TTC549 (cell line): ENCODE data around the gene HOXD12.

ENCODE experiments used
- FAIRE-seq: peaks from 2 replicates; lab custom pipeline; 2012; peaks lifted over from hg19 to GRCh38; lab: Jason Lieb, UNC

Gene HOXD12

GRCh38 chr2:176081376-176081836 lies 18.2 kb upstream of the HOXD12 start:
- no peak for FAIRE-seq

DNA sequence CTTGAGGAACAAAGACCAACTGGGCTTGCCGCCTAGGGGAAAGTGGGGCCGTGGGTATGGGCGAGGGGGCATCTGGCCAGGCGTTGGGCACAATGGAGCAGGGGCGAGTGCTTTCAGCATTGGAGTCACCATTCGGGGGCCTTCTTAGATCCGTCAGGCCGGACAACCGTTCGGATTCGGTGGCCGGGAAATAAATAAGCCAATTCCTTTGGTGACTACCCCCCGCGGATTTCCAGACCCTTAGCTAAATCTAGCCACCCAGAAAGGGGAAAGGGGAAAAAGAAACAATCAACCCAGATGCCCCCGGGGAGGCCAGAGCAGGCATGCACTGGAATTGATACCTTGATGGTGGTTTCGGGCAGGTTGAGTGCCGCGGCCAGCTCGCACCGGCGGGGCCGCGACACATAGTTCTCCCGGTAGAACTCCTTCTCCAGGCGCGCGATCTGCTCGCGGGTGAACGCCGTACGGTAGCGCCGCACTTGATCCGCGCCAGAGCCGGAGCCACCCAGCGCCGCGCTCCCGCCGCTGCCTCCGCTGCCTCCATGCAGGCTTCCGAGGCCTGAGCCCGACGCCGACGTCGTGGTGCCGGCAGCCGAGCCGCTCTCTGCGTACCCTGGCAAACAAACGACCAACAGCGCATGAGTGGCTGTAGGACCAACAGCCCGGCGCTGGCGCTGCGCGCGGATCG lies 17.6 kb upstream of the HOXD12 start:
- FAIRE-seq = no peak

GRCh38 chr2:176082525-176082823 lies 17.1 kb upstream of the HOXD12 start:
- FAIRE-seq = no peak

DNA sequence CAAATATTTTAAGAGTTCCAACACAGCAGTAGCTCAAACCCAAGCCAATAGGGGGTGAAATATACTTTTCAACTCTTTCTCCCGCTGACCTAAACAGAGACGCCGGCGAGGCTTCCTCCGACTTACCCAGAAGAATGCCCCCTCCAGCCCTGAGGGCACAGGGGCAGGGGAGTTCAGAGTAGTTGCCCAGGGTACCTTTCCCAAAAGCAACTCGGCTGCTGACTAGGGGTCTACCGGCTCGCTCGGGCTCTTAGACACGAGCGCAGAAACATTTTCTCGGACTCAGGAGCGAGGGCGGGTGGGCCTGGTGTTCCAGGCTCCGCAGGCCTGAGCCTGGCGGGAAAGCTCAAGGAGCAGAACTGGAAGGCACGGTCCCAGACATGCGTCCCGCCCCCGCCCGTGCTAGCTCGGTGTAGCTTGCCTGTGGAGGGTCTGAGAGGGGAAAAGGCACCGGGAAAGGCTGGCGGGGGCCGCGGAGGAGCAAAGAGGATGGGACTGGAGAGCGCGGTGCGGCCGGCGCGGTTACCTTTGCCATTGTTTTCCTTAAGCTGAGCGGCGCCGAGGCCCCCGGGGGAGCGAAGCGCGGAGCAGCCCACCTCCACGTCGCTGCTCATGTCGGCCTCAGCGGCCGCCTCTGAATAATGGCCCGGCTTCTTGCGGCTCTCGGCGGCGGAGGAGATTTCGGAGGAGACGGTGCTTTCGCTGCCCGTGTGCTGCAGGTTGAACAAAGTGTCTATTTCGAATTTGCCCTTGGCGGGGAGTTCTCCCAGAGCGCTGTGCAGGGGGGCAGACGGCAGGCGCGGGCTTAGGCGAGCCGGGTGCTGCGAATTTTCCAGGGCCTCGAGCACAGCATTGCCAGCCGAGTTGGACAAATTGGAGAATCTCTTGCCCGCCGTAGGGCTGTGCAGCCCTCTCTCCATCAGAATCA lies 16.5 kb upstream of the HOXD12 start:
- no peak for FAIRE-seq

- FAIRE-seq = no peak
Observed at GRCh38 chr2:176083796-176084261, 15.8 kb upstream of the HOXD12 start, which contains the start of gene EVX2. EVX2 (minus strand) TSS chr2:176083962; CDS start chr2:176083776, 186 bp downstream.

DNA sequence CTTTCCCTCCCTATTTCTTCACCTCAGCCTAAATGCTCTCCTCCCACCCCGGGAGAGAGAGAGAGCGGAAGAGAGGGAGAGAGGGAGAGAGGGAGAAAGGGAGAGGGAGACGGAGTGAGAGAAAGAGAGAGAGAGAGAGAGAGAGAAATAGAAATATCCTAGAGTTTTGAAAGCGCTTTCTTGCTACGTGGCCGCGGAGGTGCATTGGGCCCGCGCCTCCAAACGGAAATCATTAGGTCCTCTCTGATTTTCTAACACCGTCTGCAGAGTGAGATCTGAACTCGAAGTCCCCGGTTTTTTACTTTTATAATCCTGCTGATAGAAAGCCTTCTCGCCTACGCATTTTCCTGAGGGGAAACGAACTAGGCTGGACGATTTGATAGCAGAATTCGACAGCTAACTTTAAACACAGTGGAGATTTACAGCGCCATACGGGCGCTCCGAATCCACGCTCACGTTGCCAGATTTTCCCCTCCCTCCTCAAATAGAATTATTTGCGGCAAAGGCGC lies 14.9 kb upstream of the HOXD12 start:
- FAIRE-seq = no peak

DNA sequence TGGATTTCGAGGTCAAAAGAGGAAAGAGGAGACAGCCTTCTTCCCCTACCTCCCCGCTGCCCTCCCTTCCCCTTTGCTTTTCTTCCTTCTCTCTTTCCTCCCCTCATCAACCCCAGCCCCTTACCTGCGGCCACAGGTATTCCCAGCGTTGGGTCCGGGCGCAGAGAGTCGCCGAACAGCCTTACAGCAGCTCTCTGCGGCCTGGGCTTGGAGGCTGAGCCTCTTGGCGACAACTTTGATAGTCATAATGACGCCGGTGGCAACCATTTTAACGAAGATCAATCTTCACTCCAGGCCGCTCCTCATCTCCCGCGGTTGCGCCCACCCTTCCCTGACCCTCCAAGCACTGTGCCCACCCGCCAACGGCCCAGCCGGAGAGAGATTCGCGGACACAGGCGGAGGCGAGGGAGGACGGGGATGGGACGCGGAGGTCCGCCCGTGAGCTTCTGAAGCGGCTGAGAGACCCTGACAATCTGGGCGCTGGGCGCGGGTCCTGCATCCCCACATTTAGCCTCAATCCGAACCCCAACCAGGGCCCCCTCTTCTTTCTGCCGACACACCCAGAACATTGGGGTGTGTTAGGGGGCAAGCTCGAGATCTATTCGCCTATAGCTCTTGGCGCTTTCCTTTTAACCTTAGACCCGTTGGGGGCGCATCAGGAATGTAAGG lies 14.3 kb upstream of the HOXD12 start:
- FAIRE-seq = no peak

- FAIRE-seq = no peak
Observed at GRCh38 chr2:176085861-176086771, 13.5 kb upstream of the HOXD12 start.

- no peak for FAIRE-seq
Observed at GRCh38 chr2:176087330-176088047, 12.1 kb upstream of the HOXD12 start.

- FAIRE-seq = no peak
Observed at GRCh38 chr2:176088048-176088936, 11.3 kb upstream of the HOXD12 start.

DNA sequence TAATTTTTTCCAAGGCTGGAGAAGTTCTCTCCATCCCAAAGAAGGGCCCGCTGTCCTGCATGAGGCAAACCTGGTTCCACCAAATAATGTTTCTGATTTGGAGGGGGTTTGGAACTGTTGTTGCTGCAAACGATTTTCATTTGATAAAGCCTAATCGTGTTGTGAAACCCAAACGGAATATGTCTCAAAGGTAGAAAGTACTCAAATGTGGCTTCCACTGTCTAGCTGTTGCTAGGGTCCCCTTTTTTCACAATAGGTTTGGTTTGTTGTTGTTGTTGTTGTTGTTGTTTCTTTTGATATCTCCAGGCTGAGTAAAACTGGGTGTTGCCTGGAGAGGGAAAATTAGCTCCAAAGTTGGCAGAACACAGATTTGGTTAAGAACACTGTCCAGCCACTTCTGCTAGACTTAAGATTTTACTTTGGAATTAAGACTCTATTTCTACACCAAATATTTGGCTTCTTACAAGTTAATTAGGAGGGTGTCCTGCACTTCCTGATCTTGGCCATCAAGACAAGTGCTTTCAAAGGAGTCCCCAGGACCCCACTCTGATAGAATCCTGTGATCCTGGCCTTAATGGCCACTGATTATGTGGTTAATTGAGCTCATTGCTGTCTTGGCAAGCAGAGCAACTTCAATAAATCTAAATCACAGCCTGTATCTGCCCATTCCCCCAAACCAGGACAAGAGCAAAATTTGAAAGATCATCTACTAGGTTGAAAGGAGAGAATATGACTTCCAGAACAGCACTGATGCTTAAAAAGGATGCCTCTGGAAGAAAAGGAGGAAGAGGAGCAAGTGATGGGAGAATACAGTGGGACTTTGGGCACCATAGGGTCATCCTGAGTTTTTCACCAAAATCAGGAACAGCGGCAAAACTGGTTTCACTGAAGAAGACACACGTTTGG lies 10.4 kb upstream of the HOXD12 start:
- FAIRE-seq = no peak

DNA sequence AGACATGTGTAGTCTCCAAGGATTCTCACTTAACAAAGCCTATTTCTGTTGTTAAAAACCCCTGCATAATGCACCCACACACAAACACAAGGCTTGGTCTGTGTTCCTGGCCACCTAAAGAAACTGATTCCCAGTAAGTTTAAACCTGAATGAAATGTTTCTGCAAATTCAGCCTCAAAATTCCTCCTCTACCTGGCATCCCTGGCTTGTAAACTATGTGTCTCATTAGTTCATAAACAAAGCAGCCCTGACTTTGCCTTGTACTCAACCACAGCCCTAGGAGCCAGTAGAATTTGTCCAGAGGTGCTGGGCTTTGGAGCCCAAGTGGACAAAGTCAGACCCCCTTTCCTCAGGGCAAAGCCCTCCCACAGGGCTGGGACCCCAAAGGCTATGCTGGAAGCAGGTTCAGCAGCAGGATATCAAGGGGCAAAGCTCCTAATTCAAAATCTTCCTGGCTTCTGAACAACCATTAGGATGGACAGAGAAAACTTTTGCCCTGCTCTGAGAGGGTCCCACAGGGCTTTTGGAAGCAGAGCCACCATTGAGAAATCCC lies 9.7 kb upstream of the HOXD12 start:
- FAIRE-seq = no peak

- FAIRE-seq = no peak
Observed at GRCh38 chr2:176090862-176091261, 8.7 kb upstream of the HOXD12 start.

DNA sequence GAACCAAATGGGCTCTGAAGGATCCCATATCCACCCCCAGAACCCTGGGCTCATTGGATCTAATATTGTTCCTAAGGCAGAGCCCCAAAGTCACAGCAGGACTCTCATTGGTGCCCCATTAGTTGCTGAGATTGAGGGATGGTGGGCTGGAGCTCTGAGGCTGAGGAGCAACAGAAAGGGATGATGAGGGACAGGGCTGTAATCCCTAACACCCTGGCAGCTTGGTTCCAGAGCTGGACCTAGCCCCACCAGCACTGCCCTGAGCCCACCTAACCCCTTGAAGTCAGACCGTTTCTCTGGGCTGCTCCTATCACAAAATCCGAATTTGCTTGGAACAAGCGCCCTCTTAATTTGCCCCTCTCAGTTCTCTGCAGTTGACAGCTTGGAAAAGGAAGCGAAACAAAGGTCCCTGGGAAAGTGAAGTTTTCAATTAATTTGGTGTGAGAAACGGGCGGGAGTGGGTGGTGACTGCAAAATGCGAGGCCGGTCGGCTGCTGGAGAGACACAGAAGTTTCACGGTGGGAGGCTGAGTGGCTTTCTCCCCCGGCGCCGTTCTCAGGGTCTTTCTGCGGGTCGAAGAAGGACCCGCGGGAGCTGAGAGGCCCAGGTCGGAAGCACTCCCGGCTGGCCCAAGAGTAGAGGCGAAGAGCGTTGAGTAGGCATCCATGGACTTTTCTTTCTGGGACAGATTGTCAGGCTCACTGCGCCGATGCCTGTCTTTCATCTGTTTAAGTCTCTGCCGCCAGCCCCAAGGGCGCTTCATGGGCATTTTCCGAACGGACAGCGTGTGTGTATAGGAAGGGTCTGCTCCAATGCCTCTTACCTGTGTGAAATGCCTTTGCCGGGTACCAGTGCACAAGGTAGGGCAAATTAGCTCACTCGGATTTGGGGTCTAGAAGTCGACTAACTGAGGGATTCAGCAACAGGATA lies 8.0 kb upstream of the HOXD12 start:
- no peak for FAIRE-seq

- FAIRE-seq = no peak
Observed at GRCh38 chr2:176092270-176093144, 7.1 kb upstream of the HOXD12 start, which contains the start of gene HOXD13. HOXD13 (plus strand) TSS chr2:176092721; CDS start chr2:176092891, 170 bp downstream.
